H1 (cell line): ENCODE data around the gene COL5A2. TPM values are rescaled to one million over a fixed set of nuclear protein-coding genes. Genes with fewer than 3 reads are reported as not detected.

ENCODE experiments used
- HDAC6 ChIP-seq: IDR thresholded peaks from one replicate; pipeline ENCODE4 v1.7.1; 2012; ENCODE audit warnings: low read depth, mild to moderate bottlenecking, inconsistent platforms, low read length, moderate library complexity
- POU5F1 ChIP-seq: IDR thresholded peaks from 2 replicates; pipeline ENCODE4 v1.6.1; 2011; ENCODE audit warnings: low read depth, mild to moderate bottlenecking, low read length, moderate library complexity
- SAP30 ChIP-seq: fragments of 300-600 bp; sonication (generic); IDR thresholded peaks from 2 replicates; pipeline ENCODE4 v1.7.1; 2012; ENCODE audit warnings: low read length, moderate library complexity, mild to moderate bottlenecking, inconsistent platforms; ENCODE audit not compliant: insufficient read depth, insufficient replicate concordance
- TAF1 ChIP-seq: IDR thresholded peaks from 2 replicates; pipeline ENCODE4 v1.6.1; 2011; ENCODE audit warnings: mild to moderate bottlenecking, low read depth, low read length
- polyA plus RNA-seq, 7 experiments: library from polyadenylated mRNA; depleted of rRNA in 3 of 7; stranded (reverse) in 5 of 7; unstranded in 2 of 7; fragments of >200 nt in 5 of 7; fragments of 200-250 nt in 2 of 7; gene quantifications; 1 replicate in 5 of 7; 2 replicates in 1 of 7; 4 replicates in 1 of 7; pipeline versions ENCODE4 v1.2.1 to v1.2.3, GENCODE V29; 2011 to 2013; ENCODE audit warnings: missing spikeins in 2 of 7, mixed read lengths in 2 of 7
- total RNA-seq: library from RNA; stranded (reverse); fragmentation: NEBNext Ultra II Directional; extraction: Animal tissue kit (Norgen Biotek cat#: 25700); gene quantifications from 2 replicates; pipeline ENCODE4 v1.2.1, GENCODE V29; 2021

Gene COL5A2
- total and polyA plus RNA-seq, 2 of the 8 experiments (the other 6 are each of a cell fraction or from before 2014, with no cell fraction given): 4.7 to 24.2 TPM

DNA sequence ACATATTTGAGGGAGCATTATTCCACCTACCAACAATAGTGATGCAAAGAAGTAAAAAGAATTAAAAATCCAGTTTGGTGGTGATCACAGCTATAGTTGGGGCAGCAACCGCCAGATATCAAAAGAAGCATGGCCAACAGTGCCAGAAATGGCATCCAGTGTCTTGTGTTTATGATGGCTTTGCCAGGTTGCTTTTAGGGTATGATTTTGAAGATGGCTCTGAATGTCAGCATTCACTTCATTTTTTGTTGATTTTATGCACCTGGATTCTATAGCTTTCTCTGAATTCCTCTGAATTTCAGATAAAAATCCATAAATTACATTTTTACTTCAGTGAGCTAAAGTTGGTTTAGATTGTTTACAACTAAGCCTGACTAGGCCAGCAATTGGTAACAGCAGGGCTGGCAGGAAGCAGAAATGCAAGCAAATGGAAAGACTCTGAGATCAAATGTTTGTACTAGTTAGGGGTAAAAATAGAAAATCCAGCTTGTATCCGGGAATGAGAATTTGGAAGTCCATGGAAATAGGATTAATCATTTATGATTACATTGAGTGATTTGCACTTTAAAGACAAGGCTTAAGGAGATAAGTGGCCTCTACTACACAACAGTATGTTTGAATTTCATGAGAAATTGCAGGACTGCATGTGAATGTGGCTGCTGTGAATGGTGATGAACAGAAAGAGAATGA lies 165.0 kb downstream of the COL5A2 start (continued):
- no peak for TF ChIP-seq HDAC6
- no peak for TF ChIP-seq POU5F1
- no peak for TF ChIP-seq TAF1
- TF ChIP-seq SAP30: no peak
